HG03103 (cell line): ENCODE measurements around the gene MRPL28.

ENCODE experiments used
- ATAC-seq: cut with Tn5 transposase; IDR thresholded peaks from one replicate; pipeline ENCODE4 v1.9.1; 2021; ENCODE audit warnings: low read depth; ENCODE audit not compliant: unreplicated experiment

Gene MRPL28

DNA sequence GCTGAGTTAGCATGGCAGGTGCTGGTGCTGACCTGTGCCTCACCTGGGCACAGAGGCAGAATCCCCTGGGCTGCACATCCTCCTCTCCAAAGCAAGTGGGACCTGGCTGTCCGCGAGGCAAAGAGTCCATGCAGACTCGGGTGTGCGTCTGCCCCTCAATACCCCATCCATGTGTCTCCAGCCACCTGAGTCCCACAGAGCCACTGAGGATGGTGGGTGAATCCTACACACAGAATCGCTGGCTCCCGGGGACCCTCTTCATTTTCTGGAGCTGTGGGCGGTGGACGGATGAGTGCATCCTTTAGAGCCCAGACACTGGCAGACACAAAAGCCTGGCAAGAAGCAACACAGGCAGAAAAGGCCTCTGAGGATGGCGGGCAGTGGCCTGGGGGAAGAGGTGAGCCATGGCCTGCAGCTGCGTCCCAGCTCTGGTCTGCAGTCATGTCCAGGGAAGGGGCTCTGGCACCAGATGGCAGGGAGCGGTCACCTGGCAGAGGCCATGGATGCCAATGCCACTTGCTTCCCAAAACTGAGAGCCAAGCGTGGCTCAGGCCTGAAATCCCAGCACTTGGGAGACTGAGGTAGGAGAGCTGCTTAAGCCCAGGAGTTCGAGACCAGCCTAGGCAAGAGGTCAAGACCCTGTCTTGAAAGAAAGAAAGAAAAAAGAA, 47.7 kb downstream of the MRPL28 start:
- ATAC-seq, result no peak

GRCh38 chr16:321532-321931, 48.8 kb downstream of the MRPL28 start:
- ATAC-seq, result no peak

GRCh38 chr16:320206-320605, 50.1 kb downstream of the MRPL28 start:
- no peak for ATAC-seq

DNA sequence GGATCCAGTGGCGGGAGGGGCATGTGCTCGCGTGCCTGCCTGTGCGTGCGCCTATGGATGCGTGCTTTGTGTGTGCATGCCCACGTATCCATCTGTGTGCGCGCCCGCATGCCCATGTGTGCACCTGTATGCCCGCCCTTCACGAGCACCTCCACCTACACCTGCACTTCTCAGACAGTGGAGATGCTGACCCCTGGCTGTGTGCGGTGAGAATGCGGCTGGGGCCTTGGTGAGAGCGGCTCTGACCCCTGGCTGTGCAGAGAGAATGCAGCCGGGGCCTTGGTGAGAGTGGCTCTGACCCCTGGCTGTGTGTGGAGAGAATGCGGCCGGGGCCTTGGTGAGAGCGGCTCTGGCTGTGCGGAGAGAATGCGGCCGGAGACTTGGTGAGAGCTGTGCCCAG, 51.7 kb downstream of the MRPL28 start:
- ATAC-seq, result no peak

- no peak for ATAC-seq
These were observed 52.8 kb downstream of the MRPL28 start for GRCh38 chr16:317583-317982.
